Astrocyte (in vitro differentiated cells and primary cell): ENCODE measurements around the gene ZNF862.

Experiments
- EZH2 ChIP-seq: IDR thresholded peaks from 2 replicates; pipeline ENCODE4 v1.6.1; 2012; ENCODE audit warnings: mild to moderate bottlenecking, low read length, inconsistent platforms; ENCODE audit not compliant: insufficient read depth
- TF ChIP-seq, protein P1 (sequence below): IDR thresholded peaks from 2 replicates; pipeline ENCODE4 v1.5.1; 2011; ENCODE audit warnings: low read depth, mild to moderate bottlenecking, inconsistent platforms, low read length, moderate library complexity; ENCODE audit not compliant: insufficient read depth

GRCh38 chr7:149870274-149870673 lies 32.1 kb downstream of the ZNF862 start:
- TF ChIP-seq, protein P1, sequence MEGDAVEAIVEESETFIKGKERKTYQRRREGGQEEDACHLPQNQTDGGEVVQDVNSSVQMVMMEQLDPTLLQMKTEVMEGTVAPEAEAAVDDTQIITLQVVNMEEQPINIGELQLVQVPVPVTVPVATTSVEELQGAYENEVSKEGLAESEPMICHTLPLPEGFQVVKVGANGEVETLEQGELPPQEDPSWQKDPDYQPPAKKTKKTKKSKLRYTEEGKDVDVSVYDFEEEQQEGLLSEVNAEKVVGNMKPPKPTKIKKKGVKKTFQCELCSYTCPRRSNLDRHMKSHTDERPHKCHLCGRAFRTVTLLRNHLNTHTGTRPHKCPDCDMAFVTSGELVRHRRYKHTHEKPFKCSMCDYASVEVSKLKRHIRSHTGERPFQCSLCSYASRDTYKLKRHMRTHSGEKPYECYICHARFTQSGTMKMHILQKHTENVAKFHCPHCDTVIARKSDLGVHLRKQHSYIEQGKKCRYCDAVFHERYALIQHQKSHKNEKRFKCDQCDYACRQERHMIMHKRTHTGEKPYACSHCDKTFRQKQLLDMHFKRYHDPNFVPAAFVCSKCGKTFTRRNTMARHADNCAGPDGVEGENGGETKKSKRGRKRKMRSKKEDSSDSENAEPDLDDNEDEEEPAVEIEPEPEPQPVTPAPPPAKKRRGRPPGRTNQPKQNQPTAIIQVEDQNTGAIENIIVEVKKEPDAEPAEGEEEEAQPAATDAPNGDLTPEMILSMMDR, result no peak
- no peak for TF ChIP-seq EZH2
